ENCODE data around the gene FOXM1.

DNA sequence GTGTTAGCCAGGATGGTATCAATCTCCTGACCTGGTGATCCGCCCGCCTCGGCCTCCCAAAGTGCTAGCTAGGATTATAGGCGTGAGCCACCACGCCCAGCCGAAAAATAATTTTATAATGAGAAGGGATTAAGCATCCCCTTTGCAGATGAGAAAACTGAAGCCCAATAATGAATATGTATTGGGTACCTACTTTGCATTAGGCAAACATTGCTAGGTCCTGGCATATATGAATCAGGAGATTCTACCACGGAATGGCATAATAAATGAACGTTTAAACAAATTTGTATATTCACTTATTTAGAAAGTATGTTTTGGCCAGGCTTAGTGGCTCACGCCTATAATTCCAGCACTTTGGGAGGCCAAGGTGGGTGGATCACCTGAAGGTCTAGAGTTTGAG is 46.1 kb upstream of the FOXM1 start:
- TF ChIP-seq POLR2A (IDR thresholded peaks at IDR 0.05) (no peak), POLR2AphosphoS5 (IDR thresholded peaks at IDR 0.05) (no peak)
- TF ChIP-seq, protein P1, sequence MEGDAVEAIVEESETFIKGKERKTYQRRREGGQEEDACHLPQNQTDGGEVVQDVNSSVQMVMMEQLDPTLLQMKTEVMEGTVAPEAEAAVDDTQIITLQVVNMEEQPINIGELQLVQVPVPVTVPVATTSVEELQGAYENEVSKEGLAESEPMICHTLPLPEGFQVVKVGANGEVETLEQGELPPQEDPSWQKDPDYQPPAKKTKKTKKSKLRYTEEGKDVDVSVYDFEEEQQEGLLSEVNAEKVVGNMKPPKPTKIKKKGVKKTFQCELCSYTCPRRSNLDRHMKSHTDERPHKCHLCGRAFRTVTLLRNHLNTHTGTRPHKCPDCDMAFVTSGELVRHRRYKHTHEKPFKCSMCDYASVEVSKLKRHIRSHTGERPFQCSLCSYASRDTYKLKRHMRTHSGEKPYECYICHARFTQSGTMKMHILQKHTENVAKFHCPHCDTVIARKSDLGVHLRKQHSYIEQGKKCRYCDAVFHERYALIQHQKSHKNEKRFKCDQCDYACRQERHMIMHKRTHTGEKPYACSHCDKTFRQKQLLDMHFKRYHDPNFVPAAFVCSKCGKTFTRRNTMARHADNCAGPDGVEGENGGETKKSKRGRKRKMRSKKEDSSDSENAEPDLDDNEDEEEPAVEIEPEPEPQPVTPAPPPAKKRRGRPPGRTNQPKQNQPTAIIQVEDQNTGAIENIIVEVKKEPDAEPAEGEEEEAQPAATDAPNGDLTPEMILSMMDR (IDR thresholded peaks at IDR 0.05), result no peak
